NCI-H187 treated with DMSO at 0.1 percent for 48 hours (cell line): ENCODE results near the gene SLC25A4.

Experiments used
- DNase-seq: peaks from one replicate; lab custom pipeline; 2025; lab: John Stamatoyannopoulos, UW

Gene SLC25A4

GRCh38 chr4:185120631-185120946, 22.5 kb upstream of the SLC25A4 start:
- no peak for DNase-seq

GRCh38 chr4:185122681-185123345, 20.3 kb upstream of the SLC25A4 start:
- peak; percentile 48 for DNase-seq

DNA sequence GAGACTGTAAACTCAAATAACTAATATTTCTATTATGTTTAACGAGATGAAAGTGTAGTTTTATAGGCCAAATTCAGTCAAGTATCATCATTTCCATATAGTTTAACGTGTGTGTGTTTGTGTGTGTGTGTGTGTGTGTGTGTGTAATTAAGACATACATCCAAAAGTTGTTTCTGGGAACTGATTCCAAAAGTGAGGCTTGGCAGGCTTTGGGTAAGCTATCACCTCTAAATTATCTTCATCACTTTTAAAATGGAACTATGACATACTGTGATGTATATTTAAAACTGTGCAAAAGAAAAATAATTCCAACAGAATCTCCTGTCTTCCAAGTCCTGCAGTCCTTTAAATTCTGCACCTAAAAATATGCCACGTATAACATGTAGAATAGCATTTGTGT, 19.1 kb upstream of the SLC25A4 start:
- DNase-seq, result no peak

GRCh38 chr4:185127021-185127925, 15.8 kb upstream of the SLC25A4 start:
- DNase-seq, result no peak

DNA sequence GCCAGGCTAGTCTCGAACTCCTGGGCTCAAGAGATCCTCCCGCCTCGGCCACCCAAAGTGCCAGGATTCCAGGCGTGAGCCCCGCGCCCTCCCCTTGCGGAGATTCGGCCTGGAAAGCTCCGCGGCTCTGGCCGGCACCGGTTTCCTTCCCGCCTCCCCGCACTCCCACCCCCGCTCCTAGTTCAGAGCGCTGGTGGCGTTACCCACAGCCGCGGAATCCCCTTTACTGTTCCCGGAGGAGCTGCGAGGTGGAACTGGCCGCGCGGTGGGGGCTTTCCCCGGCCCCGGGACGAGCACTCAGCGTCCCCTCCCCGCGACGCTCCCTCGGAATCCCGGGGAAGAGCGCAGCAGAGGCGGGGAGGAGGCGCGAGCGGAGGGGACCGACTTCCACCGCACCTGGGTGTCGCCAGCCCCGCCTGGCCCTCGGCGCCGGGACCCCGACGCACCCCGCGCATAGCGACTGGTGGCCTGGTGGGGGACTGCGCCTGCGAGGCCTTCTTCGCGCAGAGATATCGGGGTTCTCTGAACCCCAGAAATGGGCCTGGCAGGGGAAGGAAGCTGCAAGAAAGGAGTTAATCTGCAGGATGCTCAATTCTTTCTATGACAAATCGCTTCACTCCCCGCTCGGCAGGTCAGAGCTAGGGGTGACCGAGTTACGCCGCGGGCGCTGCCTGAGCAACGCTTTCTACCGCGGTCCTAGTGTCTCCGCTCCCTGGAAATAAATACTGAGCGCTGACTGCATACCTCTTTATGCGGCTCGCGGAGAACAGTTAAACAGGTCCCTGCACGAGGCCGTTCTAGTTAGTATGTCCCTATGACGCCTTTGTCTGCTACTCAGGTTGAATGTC, 14.6 kb upstream of the SLC25A4 start:
- no peak for DNase-seq

- no peak for DNase-seq
These were observed 8.7 kb upstream of the SLC25A4 start for GRCh38 chr4:185134307-185134869.

DNA sequence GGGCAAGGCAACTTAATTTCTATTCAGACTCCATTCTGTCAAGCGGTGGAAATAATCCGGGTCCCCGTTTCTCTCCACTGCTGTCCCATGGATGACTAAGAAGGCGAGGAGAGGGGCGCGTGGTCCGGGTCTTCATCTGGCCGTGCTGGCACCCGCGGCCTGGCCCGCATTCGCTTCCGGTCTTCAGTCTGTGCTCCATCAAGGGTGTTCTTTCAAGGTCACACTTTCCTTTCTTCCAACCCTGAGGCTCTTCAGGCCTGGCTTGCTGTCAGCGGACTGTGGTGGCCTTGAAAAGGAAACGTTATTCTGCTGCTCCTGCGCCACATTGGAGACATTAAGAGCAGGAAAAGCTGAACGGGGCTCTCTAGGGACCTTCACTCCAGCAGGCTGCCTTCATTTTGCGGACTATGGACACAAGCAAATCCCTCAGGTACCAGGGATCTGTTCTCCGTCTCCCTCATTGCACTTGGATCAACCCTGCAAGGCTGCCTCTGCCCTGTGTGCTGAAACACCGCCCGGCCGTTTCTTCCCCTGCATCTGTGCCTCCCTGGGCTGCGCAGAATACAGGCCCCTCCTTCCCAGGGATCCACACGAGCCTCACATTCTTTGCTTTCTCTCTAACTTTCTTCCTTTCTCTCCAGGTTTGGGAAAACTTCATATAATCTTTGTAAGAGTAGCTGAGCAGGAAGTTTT, 5.7 kb upstream of the SLC25A4 start:
- no peak for DNase-seq

- no peak for DNase-seq
These were observed 4.9 kb upstream of the SLC25A4 start for GRCh38 chr4:185138161-185138560.

GRCh38 chr4:185139736-185140135, 3.3 kb upstream of the SLC25A4 start:
- DNase-seq, result no peak

DNA sequence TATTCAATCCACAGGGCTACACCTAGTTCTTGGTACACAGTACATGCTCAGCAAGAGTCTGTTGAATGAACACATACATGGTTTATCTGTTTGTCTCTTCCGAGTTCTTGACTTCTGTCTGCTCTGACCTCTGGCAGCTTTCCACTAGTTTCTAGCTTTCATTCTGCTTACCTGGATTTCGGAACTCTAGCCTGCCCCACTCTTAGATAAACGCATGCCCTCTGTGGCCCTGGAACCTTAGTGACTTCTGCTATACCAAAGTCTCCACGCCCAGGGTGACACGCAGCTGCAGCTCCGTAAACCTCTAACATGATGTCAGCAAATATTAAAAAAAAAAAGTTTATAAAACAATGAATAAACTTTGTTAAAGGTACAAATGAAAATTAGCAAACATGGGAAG, 1.3 kb upstream of the SLC25A4 start:
- DNase-seq, result no peak

GRCh38 chr4:185142564-185142911, 528 bp upstream of the SLC25A4 start:
- no peak for DNase-seq

DNA sequence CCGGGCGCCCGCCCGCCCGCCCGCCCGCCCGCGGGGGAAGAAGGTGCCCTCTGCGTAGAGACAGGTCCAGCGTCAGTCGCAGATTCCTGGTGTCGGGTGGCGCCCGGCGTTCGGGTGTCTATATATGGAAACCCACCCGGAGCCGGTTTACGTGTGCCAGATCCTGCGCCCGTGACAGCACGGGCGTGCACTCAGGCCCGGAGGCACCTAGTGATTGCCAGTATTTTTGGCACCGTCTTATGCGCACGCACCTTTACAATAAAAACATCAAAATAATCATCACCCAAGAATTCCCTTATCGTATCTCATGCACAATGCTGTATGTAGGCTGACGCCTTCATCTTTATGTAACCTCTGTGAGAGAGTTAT, 519 bp downstream of the SLC25A4 start:
- no peak for DNase-seq

- DNase-seq, result no peak
These were observed 1.7 kb downstream of the SLC25A4 start for GRCh38 chr4:185144601-185145240.

DNA sequence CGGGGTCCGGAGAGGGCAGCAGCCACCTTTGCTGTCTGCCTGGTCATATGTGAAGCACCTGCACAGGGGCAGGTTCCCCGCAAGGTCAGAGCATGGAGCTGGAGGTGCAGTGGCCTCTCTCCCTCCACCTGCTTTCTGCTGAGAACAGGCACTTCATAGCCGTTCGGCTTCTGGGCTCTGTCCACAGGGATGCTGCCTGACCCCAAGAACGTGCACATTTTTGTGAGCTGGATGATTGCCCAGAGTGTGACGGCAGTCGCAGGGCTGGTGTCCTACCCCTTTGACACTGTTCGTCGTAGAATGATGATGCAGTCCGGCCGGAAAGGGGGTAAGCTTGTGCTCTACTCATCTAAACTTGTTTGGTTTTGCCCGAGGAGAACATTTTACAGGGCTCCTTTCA, 2.5 kb downstream of the SLC25A4 start:
- DNase-seq, result no peak

DNA sequence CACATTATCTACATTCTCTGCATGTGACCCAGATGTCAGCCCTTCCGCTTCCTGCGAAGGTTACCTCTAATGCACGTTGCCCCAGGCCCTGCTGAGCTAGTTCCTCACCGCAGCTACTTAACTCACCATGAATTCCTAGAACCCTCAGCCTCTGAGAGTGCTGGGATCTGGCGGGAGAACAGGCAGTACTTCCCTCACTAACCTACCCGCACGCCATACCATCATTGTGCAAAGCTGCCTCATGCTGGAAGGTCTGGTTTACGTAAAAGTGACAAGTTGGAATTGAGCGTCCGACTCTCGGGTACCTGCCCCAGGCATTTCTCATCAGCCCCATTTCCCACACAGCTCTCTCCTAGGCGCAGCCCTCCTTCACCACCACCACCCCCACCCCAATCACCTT, 6.3 kb downstream of the SLC25A4 start:
- DNase-seq, result no peak

DNA sequence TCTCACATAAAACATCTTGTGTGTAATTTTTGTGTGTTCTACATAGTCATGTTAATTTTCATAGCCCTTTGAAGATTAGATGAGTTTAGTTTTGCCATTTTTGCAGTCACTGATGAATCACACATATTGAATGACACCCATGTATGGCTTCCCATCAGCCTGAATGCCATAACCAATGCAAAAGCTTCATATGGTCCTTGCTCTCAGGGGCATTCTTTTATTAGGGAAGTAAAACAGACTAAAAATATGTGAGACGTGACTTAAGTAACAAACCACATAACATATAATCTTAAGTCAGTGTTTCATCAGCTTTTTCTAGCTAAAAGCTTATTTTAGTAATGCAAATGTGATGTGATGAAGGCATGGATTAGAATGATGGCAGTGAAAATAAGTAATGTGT, 8.2 kb downstream of the SLC25A4 start:
- DNase-seq, result no peak

GRCh38 chr4:185165605-185166063, 22.6 kb downstream of the SLC25A4 start:
- no peak for DNase-seq

GRCh38 chr4:185167234-185167633, 24.2 kb downstream of the SLC25A4 start:
- DNase-seq, result no peak

- no peak for DNase-seq
These were observed 28.5 kb downstream of the SLC25A4 start for GRCh38 chr4:185171373-185172071.

DNA sequence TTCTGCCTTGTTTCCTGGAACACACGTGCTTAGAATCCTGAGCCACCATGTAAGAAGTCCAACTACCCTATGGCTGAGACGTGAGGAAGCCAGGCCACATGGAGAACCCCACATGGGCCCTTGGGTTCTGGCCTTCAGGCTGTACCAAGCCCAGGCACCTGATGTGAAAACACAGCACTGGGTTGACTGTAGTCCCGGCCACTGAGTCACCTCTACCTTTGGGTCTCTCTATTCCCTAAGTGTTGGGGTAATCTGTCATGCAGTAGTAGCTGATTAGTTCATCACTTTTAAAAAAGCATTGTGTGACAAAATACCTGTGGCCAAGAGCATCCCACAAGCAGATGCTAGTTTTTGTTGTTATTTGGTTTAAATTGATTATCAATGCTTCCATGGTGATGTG, 36.4 kb downstream of the SLC25A4 start:
- no peak for DNase-seq

DNA sequence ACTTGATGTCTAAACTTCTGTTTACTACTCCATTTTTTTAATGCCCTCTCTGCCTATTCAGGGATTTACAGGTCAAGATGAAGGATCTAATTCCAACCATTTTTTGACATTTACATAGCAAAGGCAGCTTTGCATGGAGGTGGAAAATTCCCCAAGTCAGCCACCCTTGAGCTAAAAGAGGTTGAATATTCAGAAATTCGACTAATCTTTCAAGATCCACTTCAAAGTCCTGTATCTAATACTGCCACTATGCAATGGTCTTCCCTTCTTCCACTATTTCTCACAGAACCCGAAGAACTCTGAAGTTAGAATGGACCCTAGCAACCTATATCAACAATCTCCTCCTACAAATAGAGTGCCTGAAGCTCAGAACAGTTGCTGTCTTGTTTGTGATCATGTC, 39.2 kb downstream of the SLC25A4 start:
- DNase-seq, result no peak
